Prostate gland (tissue), 2 donors: Measurements from ENCODE around the gene TSPAN10. TPM values are rescaled to one million over a fixed set of nuclear protein-coding genes. Genes with fewer than 3 reads are reported as not detected.

ENCODE experiments used
- DNase-seq: peaks from one replicate; pipeline ENCODE4 v3.0.0-alpha.2; 2019; ENCODE audit warnings: low spot score
- H3K27ac ChIP-seq, 2 donors: fragments of 200-600 bp; sonication (generic); 2 replicates each; pipeline ENCODE4 v1.5.1; 2017 to 2019
- H3K27me3 ChIP-seq: fragments of 200-600 bp; sonication (generic); replicated peaks from 2 replicates; pipeline ENCODE4 v1.5.1; 2019; ENCODE audit not compliant: insufficient read depth
- H3K36me3 ChIP-seq, 2 donors: fragments of 200-600 bp; sonication (generic); 1 replicate in 1 of 2; 2 replicates in 1 of 2; pipeline versions ENCODE4 v1.5.1 to v1.8.1; 2017 to 2019
- H3K4me1 ChIP-seq: fragments of 200-600 bp; sonication (generic); replicated peaks from 2 replicates; pipeline ENCODE4 v1.5.1; 2019
- H3K4me3 ChIP-seq, 2 donors: fragments of 200-600 bp; sonication (generic); 2 replicates each; pipeline ENCODE4 v1.5.1; 2017 to 2019
- H3K9me3 ChIP-seq: fragments of 200-600 bp; sonication (generic); 2 replicates; pipeline ENCODE4 v1.5.1; 2017
- CTCF ChIP-seq, 4 experiments: fragments of 200-600 bp in 2 of 4; fragments of 450-650 bp in 2 of 4; sonication (generic) in 2 of 4; IDR thresholded peaks; 1 replicate in 3 of 4; 2 replicates in 1 of 4; pipeline ENCODE4 v1.5.1; 2016 to 2019; ENCODE audit warnings: antibody characterized with exemption in 4 of 4, mild to moderate bottlenecking in 2 of 4, moderate library complexity in 2 of 4
- POLR2A ChIP-seq: fragments of 450-650 bp; IDR thresholded peaks from one replicate; pipeline ENCODE4 v1.6.1; 2016; ENCODE audit warnings: antibody characterized with exemption, mild to moderate bottlenecking
- POLR2AphosphoS5 ChIP-seq: sonication (generic); formaldehyde crosslinking; IDR thresholded peaks from one replicate; pipeline ENCODE4 v1.6.1; 2017; ENCODE audit warnings: antibody characterized with exemption
- WGBS: methylation state at CpG from one replicate; pipeline ENCODE4 v1.1.5; 2018; 5-methylcytosine and 5-hydroxymethylcytosine counted together
- intact Hi-C: fragments of 100-400 bp; cut with DNase I; formaldehyde crosslinking; loops from one replicate; pipeline ENCODE4 v1.14.2; 2022
- total RNA-seq, 2 donors: library from RNA; depleted of rRNA; stranded (reverse); fragments of >200 nt; gene quantifications; one replicate each; pipeline ENCODE4 v1.1.0, GENCODE V29; 2016

The TSPAN10 gene
- total RNA-seq, 2 donors from 2014 or later, result 2.5 to 2.9 TPM

DNA sequence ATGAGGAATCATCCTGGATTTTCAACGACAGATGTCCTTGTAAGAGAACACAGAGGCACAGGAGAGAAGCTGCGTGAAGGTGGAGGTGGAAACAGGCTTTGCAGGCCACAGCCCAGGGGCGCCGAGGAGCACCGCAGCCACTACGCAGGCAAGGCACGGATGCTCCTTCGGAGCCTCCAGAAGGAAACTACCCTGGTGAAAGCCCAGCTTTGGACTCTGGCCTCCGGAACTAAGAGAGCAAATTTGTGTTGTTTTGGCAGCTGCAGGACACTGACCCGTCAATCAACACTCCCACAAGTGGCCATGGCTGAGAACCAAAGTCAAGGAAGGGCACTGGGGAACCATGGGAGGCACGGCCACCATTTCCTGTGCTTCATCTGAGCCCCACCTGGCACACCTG lies 43.2 kb downstream of the TSPAN10 start:
- peaks cover 9% of the 10 kb centered on the region for H3K4me1 ChIP-seq
- no peak overlapping the region for H3K27ac ChIP-seq
- TF ChIP-seq POLR2AphosphoS5, result no peak
- no peak for TF ChIP-seq CTCF (IDR thresholded peaks at IDR 0.05)
- TF ChIP-seq POLR2A, result no peak
- H3K36me3 ChIP-seq, result no peaks in the 10 kb centered on the region
- WGBS, result 88% methylated on average over 11 of the region's 11 CpGs
- intact Hi-C loops, result no loop called here
- no peak overlapping the region for H3K4me3 ChIP-seq
- no peaks in the 10 kb centered on the region for H3K27me3 ChIP-seq
- no peak for DNase-seq
- no peaks in the 10 kb centered on the region for H3K9me3 ChIP-seq

DNA sequence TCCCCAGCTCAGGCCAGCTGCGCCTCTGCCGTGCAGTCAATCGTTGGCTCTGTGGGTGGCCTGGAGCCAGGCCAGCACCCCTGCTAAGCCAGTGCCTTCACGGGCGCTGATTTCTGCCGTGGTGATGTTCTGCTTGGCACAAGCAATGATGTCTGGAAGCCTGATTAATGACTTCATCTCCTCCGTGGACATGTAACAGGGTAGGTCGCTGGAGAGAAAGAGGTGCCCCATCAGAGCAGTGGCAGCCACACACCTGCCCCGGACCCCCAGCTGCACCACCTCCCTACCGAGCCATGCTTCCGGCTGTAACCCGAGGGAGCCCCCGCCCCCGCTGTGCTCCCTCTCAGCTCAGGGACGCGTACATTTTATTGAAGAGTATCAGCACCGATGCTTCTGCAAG lies 44.7 kb downstream of the TSPAN10 start:
- Histone ChIP-seq H3K27me3 (no peaks in the 10 kb centered on the region), H3K9me3 (no peaks in the 10 kb centered on the region), H3K36me3 (peaks cover 0 to 5% of the 10 kb centered on the region in 2 donors), H3K4me1 (peaks cover 11% of the 10 kb centered on the region), H3K27ac (no peak overlapping the region), H3K4me3 (no peak overlapping the region)
- DNase-seq, result no peak
- WGBS, result 62% methylated on average over 17 of the region's 17 CpGs
- intact Hi-C loops, result no loop called here
- TF ChIP-seq POLR2A, result no peak
- TF ChIP-seq POLR2AphosphoS5, result no peak
- TF ChIP-seq CTCF (IDR thresholded peaks at IDR 0.05), result no peak

DNA sequence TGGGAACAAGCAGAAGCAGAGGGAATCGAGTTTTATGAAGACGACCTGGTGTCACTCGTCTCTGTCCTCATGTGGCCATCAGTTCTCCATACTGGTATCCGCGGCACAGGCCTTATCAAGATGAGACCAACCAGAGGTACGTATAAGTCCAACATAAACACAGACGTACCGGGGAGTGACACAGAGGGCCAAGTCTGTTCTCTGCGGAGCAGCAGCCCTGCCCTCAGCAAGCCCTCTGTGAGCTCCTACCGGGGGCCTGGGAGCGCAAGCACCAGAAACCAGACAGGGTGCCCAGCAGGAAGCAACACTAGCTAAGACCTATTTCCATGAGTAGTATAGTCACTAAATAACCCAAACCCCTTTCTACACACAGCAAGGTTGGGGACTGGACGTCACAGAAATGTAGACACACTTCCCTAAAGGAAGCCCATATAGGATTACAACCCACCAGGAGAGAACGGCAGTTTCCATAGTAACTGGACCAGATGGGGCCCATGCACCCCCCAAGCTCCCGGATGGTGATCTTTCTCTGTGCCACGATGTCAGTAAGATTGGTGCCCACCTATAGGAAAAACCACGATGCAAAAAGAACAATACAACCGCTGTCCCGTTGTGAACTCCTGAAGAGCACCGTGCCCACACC lies 45.7 kb downstream of the TSPAN10 start:
- DNase-seq, result no peak
- 25% methylated on average over 19 of the region's 19 CpGs for WGBS
- intact Hi-C loops, result no loop called here
- Histone ChIP-seq H3K36me3 (peaks cover 0 to 16% of the 10 kb centered on the region in 2 donors), H3K4me1 (peaks cover 11% of the 10 kb centered on the region), H3K27me3 (no peaks in the 10 kb centered on the region), H3K9me3 (no peaks in the 10 kb centered on the region), H3K4me3 (peak overlapping the region; percentile 96 to 97), H3K27ac (no peak overlapping the region)
- TF ChIP-seq POLR2A (no peak), CTCF (IDR thresholded peaks at IDR 0.05) (no peak), POLR2AphosphoS5 (no peak)

DNA sequence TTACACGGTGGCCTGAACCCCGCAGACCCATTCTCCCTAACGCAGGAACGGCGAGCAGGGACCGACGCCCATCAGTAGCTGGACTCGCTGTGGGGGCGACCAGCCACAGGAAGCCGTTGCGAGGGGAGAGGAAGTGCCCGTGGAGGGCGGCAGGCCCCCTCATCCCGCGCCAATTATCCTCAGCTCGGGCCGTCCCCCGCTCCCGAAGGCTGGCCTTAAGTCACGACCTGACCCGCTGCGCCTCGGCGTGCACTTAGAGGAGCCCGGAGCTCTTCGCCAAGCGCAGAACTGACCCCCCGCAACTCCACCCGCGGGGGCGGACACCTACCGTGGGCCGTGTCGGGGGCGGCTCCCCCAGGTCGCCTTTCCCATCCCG lies 46.2 kb downstream of the TSPAN10 start:
- under 1% methylated on average over 37 of the region's 37 CpGs for WGBS
- Histone ChIP-seq H3K9me3 (no peaks in the 10 kb centered on the region), H3K27ac (peak overlapping the region; percentile 28 to 66), H3K4me3 (peak overlapping the region; percentile 96 to 97), H3K27me3 (no peaks in the 10 kb centered on the region), H3K36me3 (peaks cover 0 to 21% of the 10 kb centered on the region in 2 donors), H3K4me1 (peaks cover 11% of the 10 kb centered on the region)
- intact Hi-C loops, result no loop called here
- no peak for DNase-seq
- TF ChIP-seq POLR2A (no peak), CTCF (IDR thresholded peaks at IDR 0.05) (no peak), POLR2AphosphoS5 (no peak)
